GM23248 (cell line): Measurements from ENCODE around the gene RAB6B. TPM values are rescaled to one million over a fixed set of nuclear protein-coding genes. Genes with fewer than 3 reads are reported as not detected.

Experiments used
- DNase-seq: peaks from one replicate; pipeline ENCODE4 v3.0.0-alpha.2; 2015
- H2AFZ ChIP-seq: fragments of 200-600 bp; sonication (generic); 2 replicates; pipeline ENCODE4 v1.6.1; 2016; ENCODE audit warnings: antibody characterized with exemption
- H3F3A ChIP-seq: fragments of 200-600 bp; sonication (generic); 2 replicates; pipeline ENCODE4 v1.6.1; 2016; ENCODE audit warnings: mild to moderate bottlenecking, antibody characterized with exemption, mixed run types; ENCODE audit not compliant: insufficient read depth
- H3K27ac ChIP-seq: fragments of 200-600 bp; sonication (generic); 2 replicates; pipeline ENCODE4 v1.5.1; 2016; ENCODE audit warnings: mild to moderate bottlenecking
- H3K27me3 ChIP-seq: fragments of 200-600 bp; sonication (generic); replicated peaks from 2 replicates; pipeline ENCODE4 v1.6.1; 2016; ENCODE audit warnings: mild to moderate bottlenecking; ENCODE audit not compliant: insufficient read depth
- H3K36me3 ChIP-seq: fragments of 200-600 bp; sonication (generic); 2 replicates; pipeline ENCODE4 v1.6.1; 2016; ENCODE audit warnings: low read depth, mild to moderate bottlenecking
- H3K4me1 ChIP-seq: fragments of 200-600 bp; sonication (generic); 2 replicates; pipeline ENCODE4 v1.6.1; 2016; ENCODE audit warnings: mild to moderate bottlenecking; ENCODE audit not compliant: insufficient read depth
- H3K4me2 ChIP-seq: fragments of 200-600 bp; sonication (generic); one replicate; pipeline ENCODE4 v1.6.1; 2016; ENCODE audit warnings: mild to moderate bottlenecking; ENCODE audit not compliant: unreplicated experiment
- H3K4me3 ChIP-seq: fragments of 200-600 bp; sonication (generic); 2 replicates; pipeline ENCODE4 v1.5.1; 2016; ENCODE audit warnings: mild to moderate bottlenecking
- H3K79me2 ChIP-seq: fragments of 200-600 bp; sonication (generic); 2 replicates; pipeline ENCODE4 v1.6.1; 2016; ENCODE audit warnings: mild to moderate bottlenecking; ENCODE audit not compliant: insufficient read depth
- H3K9ac ChIP-seq: fragments of 200-600 bp; sonication (generic); 2 replicates; pipeline ENCODE4 v1.6.1; 2016; ENCODE audit warnings: mild to moderate bottlenecking
- H3K9me2 ChIP-seq: fragments of 200-600 bp; sonication (generic); 2 replicates; pipeline ENCODE4 v1.6.1; 2016; ENCODE audit warnings: mixed run types, mild to moderate bottlenecking, moderate library complexity; ENCODE audit not compliant: insufficient read depth
- H3K9me3 ChIP-seq: fragments of 200-600 bp; sonication (generic); one replicate; pipeline ENCODE4 v1.6.1; 2017; ENCODE audit warnings: low read depth
- H4K20me1 ChIP-seq: fragments of 200-600 bp; sonication (generic); 2 replicates; pipeline ENCODE4 v1.6.0; 2016; ENCODE audit not compliant: insufficient read depth
- EZH2 ChIP-seq: fragments of 200-600 bp; sonication (generic); IDR thresholded peaks from 2 replicates; pipeline ENCODE4 v1.6.1; 2018; ENCODE audit warnings: antibody characterized with exemption, mild to moderate bottlenecking; ENCODE audit not compliant: insufficient read depth, poor library complexity, severe bottlenecking
- EZH2phosphoT487 ChIP-seq: fragments of 200-600 bp; sonication (generic); IDR thresholded peaks from 2 replicates; pipeline ENCODE4 v1.6.1; 2018; ENCODE audit warnings: antibody characterized with exemption, moderate library complexity, mild to moderate bottlenecking, low read depth; ENCODE audit not compliant: insufficient read depth
- WGBS, 2 experiments: methylation state at CpG; one replicate each; pipeline ENCODE4 v1.1.6; 2015 to 2017; ENCODE audit warnings: low lambda C conversion rate in 2 of 2, low coverage in 1 of 2; ENCODE audit errors: missing lambda C conversion rate in 2 of 2; 5-methylcytosine and 5-hydroxymethylcytosine counted together
- in situ Hi-C: fragments of 300-500 bp; cut with MboI; formaldehyde crosslinking; loops from 2 replicates; pipeline ENCODE4 v1.15.0; 2020
- polyA plus RNA-seq: library from polyadenylated mRNA; unstranded; fragments of >200 nt; fragmentation: Nextera tagmentation; extraction: Ambion mirVana; gene quantifications from 2 replicates; pipeline ENCODE4 v1.2.1, GENCODE V29; 2016
- total RNA-seq: library from RNA; depleted of rRNA; stranded (reverse); fragments of >200 nt; shearing (Covaris generic); gene quantifications from 2 replicates; pipeline ENCODE4 v1.2.3, GENCODE V29; 2014

The RAB6B gene
- total and polyA plus RNA-seq, 2 experiments from 2014 or later = 0.59 to 0.76 TPM

DNA sequence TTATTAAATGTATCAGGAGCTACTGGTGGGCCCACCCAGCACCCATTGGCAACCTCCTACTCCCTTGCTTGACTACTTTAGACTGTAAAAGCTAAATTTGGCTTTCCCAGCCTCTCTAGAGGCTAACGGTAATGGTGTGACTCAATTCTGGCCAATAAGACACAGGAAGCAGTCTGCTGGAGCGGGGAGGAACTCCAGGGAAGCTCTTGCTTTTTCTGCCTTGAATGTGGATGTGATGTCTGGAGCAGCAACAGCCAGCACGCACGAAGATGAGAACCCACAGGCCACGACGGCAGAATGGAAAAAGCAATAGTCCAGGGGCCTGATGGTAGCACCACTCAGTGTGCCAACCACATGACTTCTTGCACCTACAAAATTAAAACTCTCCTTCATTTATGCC lies 39.9 kb downstream of the RAB6B start:
- Histone ChIP-seq H3K36me3 (no peaks in the 10 kb centered on the region), H2AFZ (no peak overlapping the region), H3K4me3 (no peak overlapping the region), H3F3A (no peaks in the 10 kb centered on the region), H3K79me2 (no peaks in the 10 kb centered on the region), H3K27ac (no peak overlapping the region), H3K9ac (no peak overlapping the region), H3K27me3 (no peaks in the 10 kb centered on the region), H3K9me3 (no peaks in the 10 kb centered on the region), H4K20me1 (no peaks in the 10 kb centered on the region), H3K4me2 (no peak overlapping the region), H3K4me1 (no peaks in the 10 kb centered on the region), H3K9me2 (no peaks in the 10 kb centered on the region)
- no peak for DNase-seq
- 73 to 84% methylated on average over 6 of the region's 6 CpGs for WGBS, 2 experiments
- TF ChIP-seq EZH2 (no peak), EZH2phosphoT487 (no peak)
- in situ Hi-C loops = no loop called here

DNA sequence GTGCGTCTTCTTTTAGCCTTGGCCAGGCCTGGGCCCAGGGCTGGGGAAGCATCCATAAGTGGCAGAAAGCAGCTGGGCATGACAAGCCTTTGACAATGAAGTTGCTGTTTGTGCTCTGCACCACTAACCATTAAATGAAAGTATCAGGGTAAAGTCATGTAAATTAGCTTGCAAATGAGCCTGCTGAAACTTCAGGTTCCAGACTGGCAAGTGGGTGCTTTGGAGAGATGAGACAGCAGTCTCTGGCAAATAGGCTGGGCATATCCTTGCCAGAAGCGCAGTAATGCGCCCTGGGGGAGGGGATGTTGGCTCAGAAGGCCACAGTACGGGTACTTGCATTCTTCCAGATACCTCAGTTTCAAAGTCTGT lies 40.7 kb downstream of the RAB6B start:
- no peaks in the 10 kb centered on the region for H3K27me3 ChIP-seq
- no peaks in the 10 kb centered on the region for H3K4me1 ChIP-seq
- no peak overlapping the region for H2AFZ ChIP-seq
- no peaks in the 10 kb centered on the region for H3K9me2 ChIP-seq
- H3K9ac ChIP-seq = no peak overlapping the region
- H3F3A ChIP-seq = no peaks in the 10 kb centered on the region
- H3K79me2 ChIP-seq = no peaks in the 10 kb centered on the region
- H3K4me2 ChIP-seq = no peak overlapping the region
- in situ Hi-C loops = no loop called here
- H3K27ac ChIP-seq = no peak overlapping the region
- H3K9me3 ChIP-seq = no peaks in the 10 kb centered on the region
- H3K4me3 ChIP-seq = no peak overlapping the region
- no peaks in the 10 kb centered on the region for H4K20me1 ChIP-seq
- DNase-seq = no peak
- WGBS, 2 experiments = 79 to 80% methylated on average over 4 of the region's 4 CpGs
- no peak for TF ChIP-seq EZH2phosphoT487
- no peak for TF ChIP-seq EZH2
- no peaks in the 10 kb centered on the region for H3K36me3 ChIP-seq

DNA sequence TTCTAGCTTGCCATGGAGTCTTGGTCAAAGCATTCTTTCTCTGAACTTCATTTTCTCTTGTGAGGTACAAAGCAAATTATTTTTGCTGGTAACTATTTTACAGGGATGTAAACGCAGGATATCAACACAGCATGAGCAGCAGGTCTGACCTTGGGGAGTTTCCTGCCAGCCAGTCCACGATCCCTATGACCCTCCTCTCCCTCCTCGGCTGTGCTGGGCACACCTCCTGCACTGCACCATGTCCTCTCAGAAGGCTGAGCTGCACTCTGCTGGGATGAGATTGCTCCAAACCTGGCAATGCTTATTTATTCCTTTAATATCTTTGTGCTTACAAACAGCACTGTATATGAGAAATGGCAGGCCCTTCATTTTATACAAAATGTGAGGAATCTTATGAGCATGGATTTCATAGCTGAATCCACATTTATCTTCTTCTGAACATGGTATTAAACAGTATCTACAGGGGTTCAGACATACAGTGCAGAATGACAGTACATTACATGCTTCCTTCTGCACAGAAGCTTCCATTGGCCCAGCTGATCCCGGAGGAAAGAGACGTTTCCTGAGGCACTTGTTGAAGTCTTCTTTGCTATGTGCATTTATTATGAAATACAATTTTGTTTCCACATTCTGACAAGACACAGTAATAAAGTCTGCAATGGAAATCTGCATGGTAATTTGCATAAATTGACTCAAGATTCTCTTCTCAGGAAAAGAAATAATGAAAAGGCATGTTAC lies 41.2 kb downstream of the RAB6B start:
- no peak for DNase-seq
- Histone ChIP-seq H3K4me2 (no peak overlapping the region), H3K27ac (no peak overlapping the region), H3K27me3 (no peaks in the 10 kb centered on the region), H3K9ac (no peak overlapping the region), H3K4me3 (no peak overlapping the region), H3K36me3 (no peaks in the 10 kb centered on the region), H3K79me2 (no peaks in the 10 kb centered on the region), H2AFZ (no peak overlapping the region), H3K9me3 (no peaks in the 10 kb centered on the region), H3K4me1 (no peaks in the 10 kb centered on the region), H3F3A (no peaks in the 10 kb centered on the region), H3K9me2 (no peaks in the 10 kb centered on the region), H4K20me1 (no peaks in the 10 kb centered on the region)
- in situ Hi-C loops = no loop called here
- WGBS, 2 experiments = 83 to 85% methylated on average over 5 of the region's 5 CpGs
- TF ChIP-seq EZH2 = no peak
- TF ChIP-seq EZH2phosphoT487 = no peak

DNA sequence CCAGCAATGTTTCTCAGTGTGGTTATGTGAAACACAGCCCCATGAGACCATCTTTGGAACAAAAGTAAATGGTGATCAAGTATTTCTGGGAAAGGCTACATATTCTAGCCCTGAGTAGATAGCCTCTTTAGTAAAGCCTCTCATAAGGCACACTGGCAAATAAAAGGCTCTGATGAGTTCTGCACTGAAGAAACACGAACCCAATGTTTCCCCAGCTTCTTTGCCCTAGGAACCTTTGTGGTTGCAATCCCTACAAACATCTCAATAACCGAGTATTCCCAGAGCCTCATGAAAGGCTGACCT lies 41.8 kb downstream of the RAB6B start:
- 66% methylated on average over 2 of the region's 2 CpGs for WGBS, 2 experiments
- in situ Hi-C loops = no loop called here

More for the DNA sequence above, 41.8 kb downstream of the RAB6B start:
- no peak overlapping the region for H3K9ac ChIP-seq
- no peak for DNase-seq
- H3K27ac ChIP-seq = no peak overlapping the region
- H3K9me2 ChIP-seq = no peaks in the 10 kb centered on the region
- no peaks in the 10 kb centered on the region for H3K36me3 ChIP-seq
- no peak for TF ChIP-seq EZH2
- no peak for TF ChIP-seq EZH2phosphoT487
- H3F3A ChIP-seq = no peaks in the 10 kb centered on the region
- H3K4me1 ChIP-seq = no peaks in the 10 kb centered on the region
- H3K4me3 ChIP-seq = no peak overlapping the region
- no peaks in the 10 kb centered on the region for H3K9me3 ChIP-seq
- H3K4me2 ChIP-seq = no peak overlapping the region
- no peaks in the 10 kb centered on the region for H4K20me1 ChIP-seq
- no peaks in the 10 kb centered on the region for H3K27me3 ChIP-seq
- H2AFZ ChIP-seq = no peak overlapping the region
- no peaks in the 10 kb centered on the region for H3K79me2 ChIP-seq
